Activated T-cell treated with anti-CD3 and anti-CD28 coated beads for 1 hour (primary cell): ENCODE results near the gene RAB13.
"Not testable (repeated sequence)": the region's sequence is repeated elsewhere in the genome, so short reads cannot be mapped to it uniquely, and the experiment has no call there.

Experiments used
- DNase-seq: peaks from one replicate; pipeline ENCODE4 v3.0.0-alpha.2; 2020; ENCODE audit warnings: low read depth

The RAB13 gene

GRCh38 chr1:153985941-153986761, at the start of gene RAB13:
Gene RAB13, minus strand, starts transcription at chr1:153986339. Its CDS starts 103 bp downstream, at chr1:153986236.
- DNase-seq, result no peak

GRCh38 chr1:154033697-154034096, 47.6 kb upstream of the RAB13 start:
- not testable (repeated sequence) for DNase-seq

GRCh38 chr1:154019940-154020339, 33.8 kb upstream of the RAB13 start:
- no peak for DNase-seq

DNA sequence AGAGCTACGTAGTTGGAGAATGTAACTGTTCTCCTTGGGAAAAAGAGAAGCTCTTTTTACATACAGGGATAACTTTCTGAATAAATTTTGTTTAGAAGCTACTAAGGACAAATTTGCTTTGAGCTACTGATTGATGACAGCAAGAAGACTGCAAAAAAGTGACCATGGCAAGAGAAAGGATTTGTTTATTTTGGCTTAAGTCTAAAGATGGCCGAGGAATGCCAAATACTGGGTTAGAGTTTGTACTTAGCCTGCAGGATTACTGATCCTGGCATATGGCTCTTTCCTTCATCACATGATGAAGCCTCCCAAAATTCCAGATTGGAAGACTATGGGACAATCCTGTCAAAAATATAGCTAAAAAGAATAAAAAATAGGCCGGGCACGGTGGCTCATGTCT, 33.1 kb upstream of the RAB13 start:
- no peak for DNase-seq

DNA sequence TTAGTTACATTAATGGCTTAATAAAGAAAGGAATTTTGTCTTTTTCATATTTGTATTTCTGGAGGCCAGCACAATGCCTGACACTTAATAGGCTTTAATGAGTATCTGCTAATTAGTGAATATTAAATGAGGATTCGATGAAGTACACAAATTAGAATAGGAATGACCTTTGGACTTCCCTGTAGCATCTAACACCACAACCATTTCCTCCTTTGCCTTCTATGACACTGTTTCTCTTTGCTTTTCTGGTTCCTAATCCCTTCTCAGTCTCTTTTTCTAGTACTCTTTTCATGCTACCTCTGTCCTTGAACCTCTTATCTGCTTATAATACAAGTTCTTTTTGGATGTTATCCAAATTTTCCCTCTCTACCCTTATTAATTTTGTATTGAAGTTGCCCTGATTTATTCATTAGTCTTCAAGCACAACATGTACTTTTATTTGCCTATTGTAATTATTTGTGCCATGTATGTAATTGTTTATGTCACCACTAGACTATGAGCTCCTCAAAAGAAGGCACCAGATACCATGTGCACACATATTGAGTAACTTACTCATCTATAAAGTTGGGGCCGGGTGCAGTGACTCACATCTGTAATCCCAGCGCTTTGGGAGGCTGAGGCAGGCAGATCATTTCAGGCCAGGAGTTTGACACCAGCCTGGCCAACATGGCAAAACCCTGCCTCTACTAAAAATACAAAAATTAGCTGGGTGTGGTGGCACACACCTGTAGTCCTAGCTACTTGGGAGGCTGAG, 28.2 kb upstream of the RAB13 start:
- DNase-seq, result no peak

DNA sequence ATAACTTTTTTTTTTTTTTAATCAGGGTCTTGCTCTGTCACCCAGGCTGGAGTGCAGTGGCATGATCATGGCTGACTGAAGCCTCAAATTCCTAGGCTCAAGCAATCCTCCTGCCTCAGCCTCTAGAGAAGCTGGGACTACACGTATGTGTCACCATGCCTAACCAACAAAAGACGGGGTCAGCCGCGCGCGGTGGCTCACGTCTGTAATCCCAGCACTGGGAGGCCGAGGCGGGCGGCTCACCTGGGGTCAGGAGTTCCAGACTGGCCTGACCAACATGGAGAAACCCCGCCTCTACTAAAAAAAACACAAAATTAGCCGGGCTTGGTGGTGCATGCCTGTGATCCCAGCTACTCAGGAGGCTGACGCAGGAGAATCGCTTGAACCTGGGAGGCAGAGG, 26.4 kb upstream of the RAB13 start:
- not testable (repeated sequence) for DNase-seq

DNA sequence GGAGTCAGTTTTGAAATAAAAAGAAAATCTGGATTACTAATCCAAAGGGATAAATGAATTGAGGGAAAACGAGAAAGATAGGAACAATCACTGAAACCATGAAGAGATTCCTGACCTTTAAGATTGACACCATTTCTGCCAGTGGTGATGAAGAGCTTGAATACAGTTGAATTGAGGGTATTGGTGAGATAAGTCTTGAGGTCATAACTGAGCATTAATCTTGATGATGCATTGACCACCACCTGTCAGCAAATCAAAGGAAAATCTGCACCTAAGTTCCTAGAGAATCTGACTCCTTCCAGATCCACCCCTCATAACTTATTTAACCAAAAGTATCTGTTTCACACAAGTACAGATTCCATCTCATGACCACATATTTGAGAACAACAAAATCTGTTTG, 26.0 kb upstream of the RAB13 start:
- DNase-seq, result no peak

DNA sequence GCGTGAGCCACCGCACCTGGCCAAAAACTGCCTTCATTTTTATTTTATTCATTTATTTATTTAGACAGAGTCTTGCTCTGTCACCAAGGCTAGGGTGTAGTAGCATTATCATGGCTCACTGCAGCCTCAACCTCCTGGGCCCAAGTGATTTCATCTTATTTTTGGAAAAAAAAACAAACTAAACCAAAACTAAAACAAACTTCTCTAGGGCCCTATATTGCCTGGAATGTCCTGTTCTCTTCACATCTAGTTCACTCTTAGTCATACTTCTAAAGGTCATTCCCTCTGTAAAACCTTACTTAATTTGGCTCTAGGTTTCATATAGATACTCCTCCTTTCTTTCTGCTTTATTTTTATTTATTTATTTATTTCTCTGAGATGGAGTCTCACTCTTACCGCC, 20.0 kb upstream of the RAB13 start:
- DNase-seq, result no peak

GRCh38 chr1:154000420-154000819, 14.3 kb upstream of the RAB13 start:
- DNase-seq, result no peak

DNA sequence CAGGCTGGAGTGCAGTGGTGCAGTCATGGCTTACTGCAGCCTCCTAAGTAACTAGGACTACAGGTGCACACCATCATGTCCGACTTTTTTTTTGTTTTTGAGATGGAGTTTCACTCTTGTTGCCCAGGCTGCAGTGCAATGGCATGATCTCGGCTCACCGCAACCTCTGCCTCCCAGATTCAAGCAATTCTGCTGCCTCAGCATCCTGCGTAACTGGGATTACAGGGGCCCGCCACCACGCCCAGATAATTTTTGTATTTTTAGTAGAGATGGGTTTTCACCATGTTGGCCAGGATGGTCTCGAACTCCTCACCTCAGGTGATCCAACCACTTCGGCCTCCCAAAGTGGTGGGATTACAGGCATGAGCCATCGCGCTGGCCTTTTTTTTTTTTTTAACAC, 10.7 kb upstream of the RAB13 start:
- DNase-seq, result not testable (repeated sequence)

- DNase-seq, result no peak
Observed at GRCh38 chr1:153995640-153996039, 9.5 kb upstream of the RAB13 start.

DNA sequence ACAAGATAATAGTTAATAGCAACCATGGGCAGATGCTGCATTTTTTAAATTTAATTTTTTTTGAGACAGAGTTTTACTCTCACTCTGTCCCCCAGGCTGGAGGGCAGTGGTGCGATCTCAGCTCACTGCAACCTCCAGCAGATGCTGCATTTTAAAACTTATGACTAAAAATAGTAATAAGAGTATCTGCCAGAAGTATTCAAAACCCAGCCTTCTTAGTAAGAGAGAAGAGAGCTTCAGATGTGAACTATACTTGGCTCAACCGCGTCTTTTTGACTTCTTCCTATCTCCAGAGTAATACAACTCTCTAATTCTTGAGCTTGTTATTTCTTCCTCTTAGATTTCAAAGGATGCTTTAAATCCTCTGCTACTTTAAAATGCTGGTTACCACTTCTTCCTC, 9.1 kb upstream of the RAB13 start:
- DNase-seq, result no peak

DNA sequence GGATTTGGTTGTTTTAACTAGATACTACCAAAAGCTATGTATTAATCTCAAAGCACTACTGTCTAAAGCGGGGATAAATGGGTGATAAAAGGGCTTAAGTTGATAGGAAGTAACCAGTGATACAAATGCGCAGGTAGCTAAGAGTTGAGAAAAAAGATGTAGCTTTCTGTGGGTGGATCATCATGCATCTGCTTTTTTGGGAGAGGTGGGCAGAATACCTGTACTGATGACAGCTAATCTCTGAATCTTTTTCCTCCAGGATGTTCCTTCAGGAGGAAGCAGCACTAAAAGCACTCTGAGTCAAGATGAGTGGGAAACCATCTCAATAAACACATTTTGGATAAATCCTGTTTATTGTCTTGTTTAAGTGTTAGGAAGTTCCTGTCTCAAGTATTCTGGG, 5.7 kb upstream of the RAB13 start:
- DNase-seq, result no peak

DNA sequence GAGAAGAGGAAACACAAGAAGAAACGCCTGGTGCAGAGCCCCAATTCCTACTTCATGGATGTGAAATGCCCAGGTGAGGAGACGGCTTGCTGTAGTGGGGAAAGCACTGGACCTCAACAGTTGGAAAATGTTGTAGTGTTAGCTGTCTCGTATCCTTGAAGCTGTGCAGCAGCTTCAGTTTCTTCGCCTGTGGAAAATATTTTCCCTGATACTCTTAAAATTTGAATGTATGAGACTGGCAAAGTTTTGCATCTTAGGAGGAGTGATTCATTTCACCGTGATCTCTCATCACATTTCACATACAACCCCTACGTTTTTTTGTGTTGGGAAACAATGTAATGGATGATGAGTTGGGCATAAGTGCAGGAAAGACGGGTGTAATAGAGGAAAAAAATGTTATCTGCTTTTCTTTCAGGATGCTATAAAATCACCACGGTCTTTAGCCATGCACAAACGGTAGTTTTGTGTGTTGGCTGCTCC, 5.1 kb upstream of the RAB13 start:
- no peak for DNase-seq

DNA sequence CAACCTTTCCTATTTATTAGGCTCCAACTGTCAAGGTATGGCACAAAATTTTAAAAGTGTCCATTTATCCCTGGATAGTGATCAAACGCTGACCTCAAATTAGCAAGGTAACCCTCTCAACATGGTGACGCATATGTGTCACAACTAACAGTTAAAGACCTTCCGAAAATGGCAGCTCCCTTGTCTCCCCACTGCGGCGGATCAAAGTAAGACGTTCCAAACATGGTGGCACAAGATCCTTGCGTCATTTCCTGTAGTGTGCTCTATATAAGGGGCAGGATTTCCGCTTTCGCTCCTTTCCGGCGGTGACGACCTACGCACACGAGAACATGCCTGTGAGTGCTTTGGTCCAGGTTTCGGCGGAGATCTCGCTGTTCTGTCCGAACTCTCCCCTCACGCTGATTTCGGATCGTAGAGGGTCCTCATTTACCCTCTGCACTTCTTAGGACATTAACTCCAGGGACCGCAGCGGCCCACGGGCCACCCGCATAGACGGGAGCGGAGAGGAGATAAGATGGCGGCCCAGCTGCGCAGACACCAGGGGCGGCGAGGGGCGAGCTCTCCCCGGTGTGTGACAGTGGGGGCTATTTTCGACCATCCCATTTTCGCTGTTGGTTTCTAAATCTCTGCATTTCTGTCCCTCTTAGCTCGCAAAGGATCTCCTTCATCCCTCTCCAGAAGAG, 4.5 kb upstream of the RAB13 start, which contains the start of gene RPS27:
TSS of gene RPS27 (plus strand) at position 295 of the 683 bp plus-strand sequence. CDS start at position 330, 35 bp downstream.
- DNase-seq, result peak; percentile 75

GRCh38 chr1:153987621-153988020, 1.5 kb upstream of the RAB13 start:
- DNase-seq, result no peak

- no peak for DNase-seq
Observed at GRCh38 chr1:153985341-153985912, 712 bp downstream of the RAB13 start.

DNA sequence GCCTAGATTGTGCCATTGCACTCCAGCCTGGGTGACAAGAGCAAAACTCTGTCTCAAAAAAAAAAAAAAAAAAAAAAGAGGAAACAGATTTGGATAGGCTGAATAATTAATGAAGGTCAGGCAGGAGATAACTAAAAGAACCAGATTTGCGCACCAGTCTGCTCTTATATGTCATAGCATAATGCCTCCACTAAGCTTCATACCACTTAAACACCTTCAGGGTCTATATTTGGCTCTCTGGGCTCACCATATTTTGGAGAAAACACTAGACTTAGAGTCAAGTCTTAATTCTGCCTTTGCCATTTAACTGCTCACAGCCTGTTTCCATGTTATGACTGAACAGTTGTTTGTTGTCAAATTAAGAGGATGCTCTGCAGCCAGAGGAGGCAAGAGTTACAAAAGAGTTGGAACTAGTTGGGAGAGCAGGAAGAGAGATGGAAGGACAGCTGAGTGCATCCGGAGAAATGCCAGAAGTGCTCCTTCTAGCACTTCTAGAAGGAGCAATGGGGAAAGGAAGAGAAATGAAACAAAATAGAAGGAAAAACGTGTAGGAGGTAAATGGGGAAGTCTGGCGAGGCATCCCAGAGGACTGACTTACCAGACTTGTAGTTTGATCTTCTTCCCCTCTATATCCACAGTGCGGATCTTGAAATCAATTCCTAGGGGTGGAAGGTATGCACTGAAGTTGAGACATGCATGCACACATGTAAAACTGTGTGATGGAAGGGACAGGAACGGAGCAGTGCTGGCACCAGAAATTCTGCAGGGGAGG, 1.8 kb downstream of the RAB13 start:
- DNase-seq, result no peak

DNA sequence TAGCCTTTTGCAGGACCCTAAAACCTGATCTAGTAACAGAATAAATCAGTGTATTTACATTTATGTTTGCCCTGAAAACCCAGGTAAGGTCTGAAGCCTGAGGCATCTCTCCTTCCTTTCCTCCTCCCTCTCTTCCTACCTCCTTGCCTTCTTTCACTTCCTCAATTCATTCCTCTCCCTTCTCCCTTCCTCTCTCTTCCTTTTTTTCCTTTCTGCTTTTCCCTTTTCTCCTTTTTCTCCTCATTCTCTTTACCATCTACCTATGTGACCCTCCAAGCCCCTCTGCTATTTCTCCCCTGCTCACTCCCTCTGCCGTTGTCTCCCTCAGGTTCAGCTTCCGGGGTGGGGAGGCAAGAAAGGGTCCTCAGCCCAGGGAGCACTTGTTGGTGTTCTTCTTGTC, 4.4 kb downstream of the RAB13 start:
- not testable (repeated sequence) for DNase-seq

GRCh38 chr1:153979091-153979490, 7.0 kb downstream of the RAB13 start:
- DNase-seq, result not testable (repeated sequence)

GRCh38 chr1:153978274-153978909, 7.7 kb downstream of the RAB13 start:
- no peak for DNase-seq
